ENCODE data around the gene SETBP1. TPM values are rescaled to one million over a fixed set of nuclear protein-coding genes. Genes with fewer than 3 reads are reported as not detected.

Gene SETBP1
- total RNA-seq, 1 donor, result 2.6 TPM

- no peak for DNase-seq (ENCODE audit: low read depth)
- H3K4me3 ChIP-seq (ENCODE audit: low read depth, low read length), result peak overlapping the region; percentile 31
- no peak for TF ChIP-seq CTCF (IDR thresholded peaks at IDR 0.05; ENCODE audit: insufficient read depth, low read depth, low read length)
Observed at GRCh38 chr18:44678725-44679055, 2.0 kb upstream of the SETBP1 start.

GRCh38 chr18:44679056-44679913 lies 1.4 kb upstream of the SETBP1 start:
- TF ChIP-seq CTCF (IDR thresholded peaks at IDR 0.05; ENCODE audit: insufficient read depth, low read depth, low read length), result peak; percentile 57
- DNase-seq (ENCODE audit: low read depth), result peak; percentile 90
- peak overlapping the region; percentile 68 for H3K4me3 ChIP-seq (ENCODE audit: low read depth, low read length)

GRCh38 chr18:44679914-44680272 lies 795 bp upstream of the SETBP1 start:
- DNase-seq (ENCODE audit: low read depth), result peak; percentile 53

GRCh38 chr18:44681076-44681970 lies 635 bp downstream of the SETBP1 start:
- peak overlapping the region; percentile 62 for H3K4me3 ChIP-seq (ENCODE audit: low read depth, low read length)
- TF ChIP-seq CTCF (IDR thresholded peaks at IDR 0.05; ENCODE audit: insufficient read depth, low read depth, low read length), result no peak
- DNase-seq (ENCODE audit: low read depth), result no peak

More at GRCh38 chr18:44679914-44680272, 795 bp upstream of the SETBP1 start:
- TF ChIP-seq CTCF (IDR thresholded peaks at IDR 0.05; ENCODE audit: insufficient read depth, low read depth, low read length), result no peak
- peak overlapping the region; percentile 68 for H3K4me3 ChIP-seq (ENCODE audit: low read depth, low read length)

GRCh38 chr18:44682201-44682870 lies 1.6 kb downstream of the SETBP1 start:
- DNase-seq (ENCODE audit: low read depth), result no peak
- no peak for TF ChIP-seq CTCF (IDR thresholded peaks at IDR 0.05; ENCODE audit: insufficient read depth, low read depth, low read length)
- no peak overlapping the region for H3K4me3 ChIP-seq (ENCODE audit: low read depth, low read length)

GRCh38 chr18:44682871-44683221 lies 2.2 kb downstream of the SETBP1 start:
- H3K4me3 ChIP-seq (ENCODE audit: low read depth, low read length), result no peak overlapping the region
- TF ChIP-seq CTCF (IDR thresholded peaks at IDR 0.05; ENCODE audit: insufficient read depth, low read depth, low read length), result no peak
- DNase-seq (ENCODE audit: low read depth), result no peak
